ENCODE measurements around the gene SLC8A1.

Gene SLC8A1

GRCh38 chr2:40310303-40310702 lies 141.6 kb downstream of the SLC8A1 start:
- DNase-seq (ENCODE audit: low spot score), result no peak

GRCh38 chr2:40304340-40304739 lies 147.6 kb downstream of the SLC8A1 start:
- DNase-seq (ENCODE audit: low spot score), result no peak

DNA sequence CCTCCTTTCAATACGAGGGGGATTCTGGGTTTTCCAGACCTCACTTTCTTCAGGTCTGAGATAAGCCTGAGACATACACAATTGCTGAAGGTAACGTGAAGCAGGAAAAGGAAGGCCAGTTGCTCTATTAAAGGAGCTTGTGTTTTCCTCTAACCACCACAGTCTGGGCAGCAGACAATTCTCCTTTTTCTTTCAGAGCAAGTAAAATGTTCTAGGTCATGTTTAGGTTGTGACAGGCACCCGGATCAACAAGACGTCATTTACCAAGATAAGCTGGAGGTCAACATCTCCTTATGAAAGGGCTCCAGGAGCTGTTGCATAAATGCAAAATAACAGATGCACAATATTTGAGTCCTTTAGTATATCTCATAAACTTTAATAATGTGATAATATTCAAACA lies 148.1 kb downstream of the SLC8A1 start:
- DNase-seq (ENCODE audit: low spot score), result no peak

DNA sequence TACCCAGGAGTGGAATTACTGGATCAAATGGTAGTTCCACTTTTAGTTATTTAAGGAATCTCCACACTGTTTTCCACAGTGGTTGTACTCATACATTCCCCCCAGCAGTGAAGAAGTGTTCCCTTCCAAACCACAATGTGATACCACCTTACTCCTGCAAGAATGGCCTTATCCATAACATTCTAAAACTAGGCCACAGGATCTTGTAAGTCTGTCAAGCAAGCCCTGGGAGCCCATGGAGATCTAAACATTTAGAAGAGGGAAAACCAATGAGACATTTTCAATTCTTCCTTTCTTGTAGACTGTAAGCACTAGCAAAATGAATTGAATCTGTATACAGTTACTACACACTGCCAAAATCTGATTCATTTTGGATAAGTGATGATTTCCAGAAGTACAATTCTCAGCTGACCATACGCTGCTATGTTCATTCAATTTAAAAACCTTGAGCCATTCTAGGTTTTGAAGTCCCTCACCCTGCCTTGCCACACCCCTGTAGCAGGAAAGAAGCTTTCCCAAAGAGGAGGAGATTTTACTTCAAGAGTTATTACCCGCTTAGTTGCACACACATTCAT lies 149.1 kb downstream of the SLC8A1 start:
- no peak for DNase-seq (ENCODE audit: low spot score)

GRCh38 chr2:40300391-40300790 lies 151.5 kb downstream of the SLC8A1 start:
- DNase-seq (ENCODE audit: low spot score), result no peak

GRCh38 chr2:40299781-40300180 lies 152.1 kb downstream of the SLC8A1 start:
- no peak for DNase-seq (ENCODE audit: low spot score)

DNA sequence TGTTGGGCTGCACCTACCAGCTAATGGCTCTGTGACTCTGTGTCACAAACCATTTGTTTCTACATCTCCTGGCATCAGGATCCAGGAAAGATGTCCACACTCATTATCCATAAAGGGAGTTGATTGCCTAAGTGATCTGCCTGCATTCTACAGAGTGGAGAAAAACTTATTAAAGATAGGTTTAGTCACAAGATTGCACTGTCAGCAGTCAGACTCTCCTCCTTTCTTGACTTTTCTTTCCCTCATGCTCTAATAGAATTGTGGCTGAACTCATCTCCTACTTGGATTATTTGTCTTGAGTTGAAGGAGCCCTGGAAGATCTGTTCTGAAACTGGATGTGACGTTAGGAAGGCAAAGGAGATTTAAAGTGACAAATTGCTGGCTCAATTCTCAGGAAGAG lies 152.7 kb downstream of the SLC8A1 start:
- no peak for DNase-seq (ENCODE audit: low spot score)

- no peak for DNase-seq (ENCODE audit: low spot score)
Observed at GRCh38 chr2:40298026-40298425, 153.9 kb downstream of the SLC8A1 start.

GRCh38 chr2:40292291-40292690 lies 159.6 kb downstream of the SLC8A1 start:
- DNase-seq (ENCODE audit: low spot score), result no peak

- DNase-seq (ENCODE audit: low spot score), result no peak
Observed at GRCh38 chr2:40289771-40290404, 162.0 kb downstream of the SLC8A1 start.

DNA sequence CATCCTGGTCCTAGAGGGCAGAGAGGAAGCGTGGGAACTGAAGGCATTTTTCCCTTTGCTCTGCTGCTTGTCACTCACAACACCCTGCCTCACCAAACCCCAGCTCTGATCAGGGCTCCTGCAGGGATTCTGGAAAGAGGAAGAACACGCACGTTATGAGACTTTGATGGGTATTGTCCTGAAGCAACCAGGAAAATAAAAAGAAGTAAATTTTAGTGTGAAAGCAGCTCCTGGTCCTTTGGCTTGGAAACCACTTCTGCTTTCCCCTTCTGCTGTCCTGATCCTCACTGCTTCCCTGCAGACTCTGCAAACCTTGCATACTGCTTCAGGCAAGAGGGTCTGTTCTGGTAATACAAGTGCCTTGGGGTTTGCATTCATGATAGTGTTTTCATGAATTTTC lies 164.1 kb downstream of the SLC8A1 start:
- no peak for DNase-seq (ENCODE audit: low spot score)

DNA sequence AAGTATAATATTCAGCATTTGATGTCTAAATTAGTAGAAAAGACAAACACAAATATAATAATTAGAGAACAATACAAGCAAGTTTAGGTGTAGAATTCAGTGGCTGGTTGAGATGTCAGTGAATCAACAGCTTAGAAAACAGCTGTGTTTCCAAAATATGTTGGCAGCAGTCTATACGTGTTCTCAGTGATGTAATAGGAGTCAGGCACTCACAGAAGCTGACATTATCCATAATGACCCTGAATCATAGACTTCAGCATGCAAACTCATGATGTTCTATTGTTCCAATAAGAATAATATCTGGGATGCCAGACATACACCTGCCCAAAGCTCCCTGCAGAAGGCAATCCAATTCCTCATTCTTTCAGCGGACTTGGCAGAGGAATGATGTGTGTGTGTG lies 164.7 kb downstream of the SLC8A1 start:
- no peak for DNase-seq (ENCODE audit: low spot score)

- no peak for DNase-seq (ENCODE audit: low spot score)
Observed at GRCh38 chr2:40286721-40287120, 165.2 kb downstream of the SLC8A1 start.

DNA sequence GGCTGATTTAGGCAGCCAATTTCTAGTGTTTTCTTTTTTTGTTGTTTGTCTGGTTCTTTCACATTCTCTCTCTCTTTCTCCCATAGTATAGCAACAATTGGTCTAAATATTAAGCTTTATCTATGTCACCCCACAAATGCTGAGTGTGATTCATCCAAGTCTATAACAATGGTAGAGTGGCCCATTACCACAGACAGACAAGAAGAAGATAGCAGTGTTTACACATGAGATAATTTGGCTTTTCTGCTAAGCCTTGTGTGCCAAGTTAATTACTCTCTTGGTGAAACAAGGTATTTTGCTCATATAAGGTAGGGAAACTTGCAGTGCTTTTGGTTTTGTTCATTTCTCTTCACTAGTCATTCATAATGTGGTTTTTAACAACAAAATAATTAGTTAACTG lies 166.5 kb downstream of the SLC8A1 start:
- DNase-seq (ENCODE audit: low spot score), result no peak

DNA sequence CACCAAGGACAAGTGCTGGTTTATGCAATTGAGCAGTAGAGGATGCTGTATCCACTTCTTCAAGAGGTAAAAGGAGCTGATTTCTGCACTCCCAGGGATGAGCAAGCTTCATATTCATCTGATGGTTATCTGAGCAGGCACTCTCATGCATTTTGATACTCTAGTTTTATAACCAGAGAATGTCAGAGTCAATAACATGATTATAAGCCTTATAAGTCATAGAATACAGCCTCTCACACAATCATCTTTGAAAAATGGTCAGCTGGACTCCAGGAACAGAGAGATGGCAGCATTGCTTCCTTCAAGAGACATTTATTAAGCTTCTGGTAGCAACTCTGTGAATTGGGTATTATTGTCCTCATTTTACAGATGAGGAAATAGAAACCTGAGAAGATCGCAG lies 167.1 kb downstream of the SLC8A1 start:
- no peak for DNase-seq (ENCODE audit: low spot score)

- no peak for DNase-seq (ENCODE audit: low spot score)
Observed at GRCh38 chr2:40283111-40283909, 168.6 kb downstream of the SLC8A1 start.

DNA sequence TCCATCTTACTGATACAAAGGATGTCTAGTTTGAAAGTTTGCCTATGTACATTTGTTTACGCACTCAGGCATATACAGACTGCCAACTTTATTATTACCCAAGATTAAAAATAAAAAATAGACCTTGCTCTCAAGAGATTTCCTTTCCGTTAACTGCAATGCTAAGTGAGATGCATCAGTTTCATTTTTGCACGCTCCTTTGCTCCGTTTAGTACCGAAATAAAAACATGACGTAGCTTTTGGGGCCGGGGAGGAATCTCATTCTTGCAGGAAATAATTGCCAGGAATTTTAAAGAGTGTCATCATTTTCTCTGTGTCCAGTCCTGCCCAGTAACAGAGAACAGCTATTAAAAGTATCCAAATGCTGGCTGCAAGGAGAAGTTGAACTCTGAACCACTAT lies 169.5 kb downstream of the SLC8A1 start:
- no peak for DNase-seq (ENCODE audit: low spot score)

DNA sequence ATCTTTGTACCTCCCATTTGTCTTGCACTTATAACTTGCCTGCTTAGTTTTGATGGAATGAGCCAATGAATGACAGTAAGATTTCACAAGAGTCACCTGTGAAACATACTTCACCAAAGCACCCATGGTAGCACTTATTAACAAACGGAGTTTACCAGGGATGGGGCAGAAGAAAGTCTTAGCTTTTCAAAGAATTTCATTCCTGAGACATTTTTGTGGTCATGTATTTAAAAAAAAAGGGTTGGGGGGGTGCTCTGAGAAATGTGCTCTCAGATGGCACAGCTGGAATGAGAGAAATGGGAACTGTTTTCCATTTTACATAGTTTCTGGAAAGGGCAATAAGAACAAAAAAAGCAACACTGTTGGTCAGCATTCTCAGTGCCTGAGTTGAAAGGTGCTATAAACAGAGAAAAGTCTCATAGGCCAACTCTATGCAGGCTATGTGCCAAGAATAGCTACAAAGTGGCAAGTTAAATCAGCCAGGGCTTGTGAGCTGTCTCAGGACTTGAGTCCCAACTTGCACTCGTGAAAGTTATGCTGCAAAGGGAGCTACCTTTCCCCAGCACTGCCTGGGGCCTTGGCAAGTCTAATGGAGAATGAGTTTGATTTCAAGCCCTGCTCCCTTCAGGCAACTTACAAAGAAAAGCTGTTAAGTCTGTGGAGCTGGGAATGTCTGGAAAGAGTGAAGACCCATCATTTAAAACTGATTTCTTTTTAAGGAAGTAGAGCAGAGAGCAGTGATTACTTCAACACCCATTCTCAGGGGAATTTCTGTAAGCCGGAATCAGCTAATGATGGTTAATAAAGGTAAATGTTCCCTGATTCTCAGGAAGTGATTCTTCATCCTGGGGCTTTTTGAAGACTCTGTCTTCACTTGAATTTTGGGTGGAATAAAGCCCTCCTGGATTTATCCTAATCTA lies 170.6 kb downstream of the SLC8A1 start:
- no peak for DNase-seq (ENCODE audit: low spot score)

- DNase-seq (ENCODE audit: low spot score), result no peak
Observed at GRCh38 chr2:40279482-40279881, 172.4 kb downstream of the SLC8A1 start.

- DNase-seq (ENCODE audit: low spot score), result no peak
Observed at GRCh38 chr2:40279001-40279400, 172.9 kb downstream of the SLC8A1 start.

DNA sequence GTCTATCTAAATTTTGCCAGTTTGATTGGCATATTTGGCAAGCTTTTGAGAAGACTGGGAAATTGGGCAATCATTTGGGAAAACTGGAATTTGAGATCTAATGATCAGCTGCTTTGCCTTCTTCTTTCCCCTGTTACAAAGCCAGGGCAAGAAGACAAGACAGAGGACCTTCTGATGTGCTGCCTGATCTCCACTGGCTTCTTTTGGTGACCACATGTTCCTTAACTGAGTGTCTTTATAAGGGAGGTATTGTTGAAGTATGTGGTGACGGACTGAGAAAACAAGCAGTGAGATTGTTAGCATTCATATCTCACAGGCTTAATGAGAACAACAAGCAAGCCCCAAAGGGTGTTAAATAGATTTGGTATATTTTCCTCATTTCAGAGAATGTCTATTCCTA lies 175.8 kb downstream of the SLC8A1 start:
- no peak for DNase-seq (ENCODE audit: low spot score)

- no peak for DNase-seq (ENCODE audit: low spot score)
Observed at GRCh38 chr2:40274270-40274669, 177.6 kb downstream of the SLC8A1 start.

Data from HuH-7.5 (cell line).